ENCODE results near the gene DAAM2.

- TF ChIP-seq CTCF (IDR thresholded peaks at IDR 0.05) (no peak), POLR2AphosphoS5 (IDR thresholded peaks at IDR 0.05; ENCODE audit: insufficient read depth in 1 of 2, low read depth in 1 of 2) (no peak), POLR2A (IDR thresholded peaks at IDR 0.05) (no peak)
These were observed 143.1 kb downstream of the DAAM2 start for GRCh38 chr6:39935241-39935640.

Data from vagina (tissue), 2 donors.